ENCODE measurements around the gene CD81.

CD81 gene

GRCh38 chr11:2443406-2443805, 66.3 kb downstream of the CD81 start:
- H3K4me3 ChIP-seq (ENCODE audit: insufficient read depth, low read length, poor library complexity, severe bottlenecking), result no peak overlapping the region
- no peak overlapping the region for H3K27ac ChIP-seq (ENCODE audit: low read depth, low read length)
- no peaks in the 10 kb centered on the region for H4K20me1 ChIP-seq (ENCODE audit: low read depth, low read length)
- 0 out of 2 replicates have a peak, but pooled peaks cover 3% of the 10 kb centered on the region for H3F3A ChIP-seq (ENCODE audit: insufficient read depth)
- H3K9me2 ChIP-seq (replicated peaks; ENCODE audit: insufficient read depth, low read length), result no peaks in the 10 kb centered on the region
- no peaks in the 10 kb centered on the region for H3K36me3 ChIP-seq (ENCODE audit: low read length)
- TF ChIP-seq CTCF (IDR thresholded peaks at IDR 0.05; ENCODE audit: insufficient read depth, low read length, poor library complexity, severe bottlenecking) (no peak), EZH2phosphoT487 (conservative IDR thresholded peaks at IDR 0.05; ENCODE audit: low read length) (no peak)
- H2AFZ ChIP-seq (ENCODE audit: low read depth, low read length, severe bottlenecking), result no peak overlapping the region
- H3K9ac ChIP-seq (ENCODE audit: low read length), result no peak overlapping the region
- no peak overlapping the region for H3K4me2 ChIP-seq (ENCODE audit: low read depth, low read length, poor library complexity, severe bottlenecking)
- H3K79me2 ChIP-seq (ENCODE audit: insufficient read depth, low read length), result no peaks in the 10 kb centered on the region
- H3K9me3 ChIP-seq (ENCODE audit: insufficient read depth, low read length), result no peaks in the 10 kb centered on the region
- no peaks in the 10 kb centered on the region for H3K27me3 ChIP-seq (ENCODE audit: low read length)

GRCh38 chr11:2443881-2444820, 67.0 kb downstream of the CD81 start, which contains the start of gene TRPM5:
Gene TRPM5 (minus strand): TSS chr11:2444514. CDS start chr11:2423036, 21,478 bp downstream.
- Histone ChIP-seq H3K9me3 (ENCODE audit: insufficient read depth, low read length) (no peaks in the 10 kb centered on the region), H2AFZ (ENCODE audit: low read depth, low read length, severe bottlenecking) (no peak within 1 kb of the TSS)

GRCh38 chr11:2444821-2445745, 68.0 kb downstream of the CD81 start, which contains the start of gene KCNQ1:
Gene KCNQ1 (plus strand): TSS chr11:2445008. CDS start chr11:2445099, 91 bp downstream.
- H2AFZ ChIP-seq (ENCODE audit: low read depth, low read length, severe bottlenecking), result no peak within 1 kb of the TSS
- H3K9ac ChIP-seq (ENCODE audit: low read length), result no peak within 1 kb of the TSS
- H3K79me2 ChIP-seq (ENCODE audit: insufficient read depth, low read length), result no peaks in the 10 kb centered on the region
- no peak within 1 kb of the TSS for H3K4me3 ChIP-seq (ENCODE audit: insufficient read depth, low read length, poor library complexity, severe bottlenecking)
- H3K9me3 ChIP-seq (ENCODE audit: insufficient read depth, low read length), result no peaks in the 10 kb centered on the region
- no peaks in the 10 kb centered on the region for H3K9me2 ChIP-seq (replicated peaks; ENCODE audit: insufficient read depth, low read length)
- TF ChIP-seq EZH2phosphoT487 (conservative IDR thresholded peaks at IDR 0.05; ENCODE audit: low read length) (no peak), CTCF (IDR thresholded peaks at IDR 0.05; ENCODE audit: insufficient read depth, low read length, poor library complexity, severe bottlenecking) (no peak)
- no peaks in the 10 kb centered on the region for H3K36me3 ChIP-seq (ENCODE audit: low read length)
- H3K27ac ChIP-seq (ENCODE audit: low read depth, low read length), result no peak within 1 kb of the TSS
- H4K20me1 ChIP-seq (ENCODE audit: low read depth, low read length), result no peaks in the 10 kb centered on the region
- H3K27me3 ChIP-seq (ENCODE audit: low read length), result no peaks in the 10 kb centered on the region
- no peak within 1 kb of the TSS for H3K4me2 ChIP-seq (ENCODE audit: low read depth, low read length, poor library complexity, severe bottlenecking)
- H3F3A ChIP-seq (ENCODE audit: insufficient read depth), result 0 out of 2 replicates have a peak, but pooled peaks cover 3% of the 10 kb centered on the region

More at GRCh38 chr11:2443881-2444820, 67.0 kb downstream of the CD81 start, which contains the start of gene TRPM5:
- 0 out of 2 replicates have a peak, but pooled peaks cover 3% of the 10 kb centered on the region for H3F3A ChIP-seq (ENCODE audit: insufficient read depth)
- no peak for TF ChIP-seq CTCF (IDR thresholded peaks at IDR 0.05; ENCODE audit: insufficient read depth, low read length, poor library complexity, severe bottlenecking)
- no peak for TF ChIP-seq EZH2phosphoT487 (conservative IDR thresholded peaks at IDR 0.05; ENCODE audit: low read length)
- H3K27ac ChIP-seq (ENCODE audit: low read depth, low read length), result no peak within 1 kb of the TSS
- no peaks in the 10 kb centered on the region for H3K79me2 ChIP-seq (ENCODE audit: insufficient read depth, low read length)
- H3K4me3 ChIP-seq (ENCODE audit: insufficient read depth, low read length, poor library complexity, severe bottlenecking), result no peak within 1 kb of the TSS
- no peaks in the 10 kb centered on the region for H3K27me3 ChIP-seq (ENCODE audit: low read length)
- H3K36me3 ChIP-seq (ENCODE audit: low read length), result no peaks in the 10 kb centered on the region
- no peaks in the 10 kb centered on the region for H4K20me1 ChIP-seq (ENCODE audit: low read depth, low read length)
- no peak within 1 kb of the TSS for H3K4me2 ChIP-seq (ENCODE audit: low read depth, low read length, poor library complexity, severe bottlenecking)
- H3K9ac ChIP-seq (ENCODE audit: low read length), result no peak within 1 kb of the TSS
- H3K9me2 ChIP-seq (replicated peaks; ENCODE audit: insufficient read depth, low read length), result no peaks in the 10 kb centered on the region

Data from SU-DHL-6 (cell line).